Left lobe of liver (tissue), 2 donors: ENCODE results near the gene SMIM45. TPM values are rescaled to one million over a fixed set of nuclear protein-coding genes. Genes with fewer than 3 reads are reported as not detected.

Experiments
- ATAC-seq: fragments of 200-7000 bp; cut with Tn5 transposase; one replicate; pipeline ENCODE4 v1.9.1; 2020; ENCODE audit warnings: mild to moderate bottlenecking, moderate library complexity
- DNase-seq: peaks from one replicate; pipeline ENCODE4 v3.0.0-alpha.2; 2020; ENCODE audit warnings: low spot score
- total RNA-seq: library from RNA; stranded (reverse); gene quantifications from one replicate; pipeline ENCODE4 v1.2.1, GENCODE V29; 2021
- donor health status: DM: no; HTN: no; CAD: no; lungs with moderate emphysema.
- donor health status: DM: no; HTN: yes; CAD: no.

Gene SMIM45

GRCh38 chr22:41998361-41999261 is 46.7 kb downstream of the SMIM45 start, which contains the start of gene WBP2NL:
TSS of gene WBP2NL (plus strand) at chr22:41998788. CDS start at chr22:41998819, 31 bp downstream.
- DNase-seq (peak; percentile 92), ATAC-seq (peak; percentile 98)

GRCh38 chr22:42000466-42000865 is 48.5 kb downstream of the SMIM45 start:
- no peak for ATAC-seq
- no peak for DNase-seq

GRCh38 chr22:42001121-42001520 is 49.2 kb downstream of the SMIM45 start:
- ATAC-seq, result no peak

GRCh38 chr22:42001706-42002105 is 49.8 kb downstream of the SMIM45 start:
- DNase-seq, result peak; percentile 37
- ATAC-seq, result no peak

More at GRCh38 chr22:42001121-42001520, 49.2 kb downstream of the SMIM45 start:
- no peak for DNase-seq

GRCh38 chr22:42007922-42008321 is 56.0 kb downstream of the SMIM45 start:
- DNase-seq, result no peak

More at GRCh38 chr22:42007922-42008321, 56.0 kb downstream of the SMIM45 start:
- ATAC-seq, result no peak

Other genes with a start within 250 kb of the SMIM45 start
- 5.1 TPM for gene CCDC134, start 151.5 kb upstream of the SMIM45 start, total RNA-seq
- gene SREBF2, start 119.0 kb upstream of the SMIM45 start, total RNA-seq, result 30.4 TPM
- not detected for gene SHISA8, start 37.1 kb upstream of the SMIM45 start, total RNA-seq
- gene TNFRSF13C, start 25.3 kb upstream of the SMIM45 start, total RNA-seq, result 0.10 TPM
- not detected for gene CENPM, start 5.0 kb upstream of the SMIM45 start, total RNA-seq
- gene SEPTIN3, start 17.3 kb downstream of the SMIM45 start, total RNA-seq, result not detected
- gene WBP2NL, start 46.6 kb downstream of the SMIM45 start, total RNA-seq, result 0.53 TPM
- 19.7 TPM for gene NAGA, start 118.7 kb downstream of the SMIM45 start, total RNA-seq
- 1.2 TPM for gene PHETA2, start 122.1 kb downstream of the SMIM45 start, total RNA-seq
- gene SMDT1, start 127.5 kb downstream of the SMIM45 start, total RNA-seq, result 83.8 TPM
- 51.0 TPM for gene NDUFA6, start 138.6 kb downstream of the SMIM45 start, total RNA-seq
- 358 TPM for gene CYP2D6, start 178.7 kb downstream of the SMIM45 start, total RNA-seq